GM19240 (cell line): ENCODE measurements around the gene NUDT3.
"Not testable (repeated sequence)": the region's sequence is repeated elsewhere in the genome, so short reads cannot be mapped to it uniquely, and the experiment has no call there.

ENCODE experiments used
- DNase-seq: peaks from one replicate; pipeline ENCODE4 v3.0.0; 2011; ENCODE audit warnings: low spot score; ENCODE audit not compliant: insufficient read length

The NUDT3 gene

GRCh38 chr6:34343806-34344205, 48.7 kb downstream of the NUDT3 start:
- DNase-seq, result no peak

GRCh38 chr6:34342247-34342646, 50.2 kb downstream of the NUDT3 start:
- DNase-seq, result no peak

GRCh38 chr6:34341481-34341971, 50.9 kb downstream of the NUDT3 start:
- no peak for DNase-seq

- no peak for DNase-seq
Observed at GRCh38 chr6:34340906-34341480, 51.5 kb downstream of the NUDT3 start.

- no peak for DNase-seq
Observed at GRCh38 chr6:34340394-34340793, 52.1 kb downstream of the NUDT3 start.

GRCh38 chr6:34339971-34340370, 52.5 kb downstream of the NUDT3 start:
- DNase-seq, result no peak

GRCh38 chr6:34339432-34339831, 53.0 kb downstream of the NUDT3 start:
- DNase-seq, result no peak

- no peak for DNase-seq
Observed at GRCh38 chr6:34338811-34339210, 53.7 kb downstream of the NUDT3 start.

GRCh38 chr6:34338377-34338776, 54.1 kb downstream of the NUDT3 start:
- DNase-seq, result no peak

GRCh38 chr6:34334796-34335416, 57.6 kb downstream of the NUDT3 start:
- no peak for DNase-seq

GRCh38 chr6:34333858-34334257, 58.6 kb downstream of the NUDT3 start:
- DNase-seq, result no peak

- DNase-seq, result no peak
Observed at GRCh38 chr6:34332251-34333198, 59.9 kb downstream of the NUDT3 start.

- DNase-seq, result no peak
Observed at GRCh38 chr6:34331371-34332050, 61.0 kb downstream of the NUDT3 start.

GRCh38 chr6:34329814-34330213, 62.7 kb downstream of the NUDT3 start:
- not testable (repeated sequence) for DNase-seq

GRCh38 chr6:34328969-34329368, 63.5 kb downstream of the NUDT3 start:
- DNase-seq, result no peak

GRCh38 chr6:34327313-34328205, 64.9 kb downstream of the NUDT3 start:
- DNase-seq, result not testable (repeated sequence)

GRCh38 chr6:34325633-34326032, 66.8 kb downstream of the NUDT3 start:
- no peak for DNase-seq

- DNase-seq, result no peak
Observed at GRCh38 chr6:34324738-34325444, 67.6 kb downstream of the NUDT3 start.

- not testable (repeated sequence) for DNase-seq
Observed at GRCh38 chr6:34324221-34324620, 68.2 kb downstream of the NUDT3 start.

GRCh38 chr6:34323300-34323699, 69.2 kb downstream of the NUDT3 start:
- DNase-seq, result no peak
